Measurements from ENCODE around the gene TSPAN19. TPM values are rescaled to one million over a fixed set of nuclear protein-coding genes. Genes with fewer than 3 reads are reported as not detected.
"Not testable (repeated sequence)": the region's sequence is repeated elsewhere in the genome, so short reads cannot be mapped to it uniquely, and the experiment has no call there.

TSPAN19 gene
- not detected for total RNA-seq

- ChIA-PET POLR2A (no interaction called here), CTCF (no interaction called here)
Measured at GRCh38 chr12:85036234-85036707, at the start of gene TSPAN19, which contains the start of gene LRRIQ1. TSS of gene TSPAN19 (minus strand) at chr12:85036277. CDS start at chr12:85029946, 6,331 bp downstream. TSS of gene LRRIQ1 (plus strand) at chr12:85036351. CDS start at chr12:85038177, 1,826 bp downstream.

GRCh38 chr12:85085066-85085465 is 49.0 kb upstream of the TSPAN19 start:
- ChIA-PET CTCF (no interaction called here), POLR2A (no interaction called here)

- ChIA-PET CTCF (no interaction called here), POLR2A (no interaction called here)
Measured at GRCh38 chr12:85076688-85077430, 40.8 kb upstream of the TSPAN19 start.

GRCh38 chr12:85072826-85073225 is 36.7 kb upstream of the TSPAN19 start:
- CTCF ChIA-PET, result no interaction called here
- POLR2A ChIA-PET, result no interaction called here

- CTCF ChIA-PET, result no interaction called here
- POLR2A ChIA-PET, result no interaction called here
Measured at GRCh38 chr12:85065837-85066482, 29.9 kb upstream of the TSPAN19 start.

GRCh38 chr12:85060916-85061315 is 24.8 kb upstream of the TSPAN19 start:
- POLR2A ChIA-PET, result no interaction called here
- CTCF ChIA-PET, result no interaction called here

GRCh38 chr12:85059594-85059993 is 23.5 kb upstream of the TSPAN19 start:
- CTCF ChIA-PET, result no interaction called here
- POLR2A ChIA-PET, result no interaction called here

- ChIA-PET CTCF (no interaction called here), POLR2A (no interaction called here)
Measured at GRCh38 chr12:85058339-85058738, 22.3 kb upstream of the TSPAN19 start.

- ChIA-PET CTCF (no interaction called here), POLR2A (no interaction called here)
Measured at GRCh38 chr12:85057370-85057963, 21.4 kb upstream of the TSPAN19 start.

- CTCF ChIA-PET, result no interaction called here
- POLR2A ChIA-PET, result no interaction called here
Measured at GRCh38 chr12:85043829-85044228, 7.8 kb upstream of the TSPAN19 start.

- POLR2A ChIA-PET, result no interaction called here
- CTCF ChIA-PET, result no interaction called here
Measured at GRCh38 chr12:85041395-85041794, 5.3 kb upstream of the TSPAN19 start.

- ChIA-PET POLR2A (no interaction called here), CTCF (no interaction called here)
Measured at GRCh38 chr12:85036733-85037132, 656 bp upstream of the TSPAN19 start.

- ChIA-PET CTCF (no interaction called here), POLR2A (no interaction called here)
Measured at GRCh38 chr12:85029456-85029855, 6.6 kb downstream of the TSPAN19 start.

GRCh38 chr12:85018098-85018497 is 18.0 kb downstream of the TSPAN19 start:
- POLR2A ChIA-PET, result no interaction called here
- CTCF ChIA-PET, result no interaction called here

- POLR2A ChIA-PET, result no interaction called here
- CTCF ChIA-PET, result no interaction called here
Measured at GRCh38 chr12:85017618-85018017, 18.5 kb downstream of the TSPAN19 start.

- ChIA-PET POLR2A (no interaction called here), CTCF (no interaction called here)
Measured at GRCh38 chr12:85017133-85017532, 18.9 kb downstream of the TSPAN19 start.

- POLR2A ChIA-PET, result no interaction called here
Measured at GRCh38 chr12:85016413-85016812, 19.7 kb downstream of the TSPAN19 start.

GRCh38 chr12:85007836-85008235 is 28.2 kb downstream of the TSPAN19 start:
- CTCF ChIA-PET, result no interaction called here
- POLR2A ChIA-PET, result no interaction called here

More at GRCh38 chr12:85016413-85016812, 19.7 kb downstream of the TSPAN19 start:
- CTCF ChIA-PET, result no interaction called here

- ChIA-PET CTCF (no interaction called here), POLR2A (no interaction called here)
Measured at GRCh38 chr12:85006206-85006605, 29.9 kb downstream of the TSPAN19 start.

GRCh38 chr12:85005615-85006014 is 30.5 kb downstream of the TSPAN19 start:
- POLR2A ChIA-PET, result no interaction called here
- CTCF ChIA-PET, result no interaction called here

- POLR2A ChIA-PET, CTCF ChIA-PET: not testable (repeated sequence)
Measured at GRCh38 chr12:85005047-85005446, 31.0 kb downstream of the TSPAN19 start.
